GM18502 (cell line): ENCODE measurements around the gene APOL2.
A peak's percentile ranks its signal among the peaks of the same experiment; 100 is the strongest.
"Not testable (repeated sequence)": the region's sequence is repeated elsewhere in the genome, so short reads cannot be mapped to it uniquely, and the experiment has no call there.

Experiments
- ATAC-seq: cut with Tn5 transposase; IDR thresholded peaks from one replicate; pipeline ENCODE4 v1.9.1; 2021; ENCODE audit warnings: mild to moderate bottlenecking; ENCODE audit not compliant: unreplicated experiment, poor library complexity

The APOL2 gene

DNA sequence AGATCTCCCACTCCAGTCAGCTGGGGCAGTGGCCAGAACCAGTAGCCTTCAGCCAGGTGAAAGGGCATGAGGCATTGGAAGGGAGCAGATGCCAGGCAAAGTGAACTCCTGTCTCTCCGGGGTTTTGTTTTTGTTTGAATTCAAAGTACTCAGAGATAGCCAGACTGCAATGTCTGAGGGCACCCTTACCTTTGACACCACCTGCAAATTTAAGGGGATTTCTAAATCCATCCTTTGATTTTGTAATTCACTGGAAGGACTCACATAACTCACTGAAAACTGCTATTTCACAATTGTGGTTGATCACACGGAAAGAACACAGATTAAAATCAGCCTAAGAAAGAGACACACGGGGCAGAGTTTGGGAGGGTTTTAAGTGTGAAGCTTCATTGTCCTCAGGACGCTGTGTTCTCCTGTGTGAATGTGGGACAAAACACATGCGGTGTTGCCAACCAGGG, 23.9 kb upstream of the APOL2 start:
- not testable (repeated sequence) for ATAC-seq

DNA sequence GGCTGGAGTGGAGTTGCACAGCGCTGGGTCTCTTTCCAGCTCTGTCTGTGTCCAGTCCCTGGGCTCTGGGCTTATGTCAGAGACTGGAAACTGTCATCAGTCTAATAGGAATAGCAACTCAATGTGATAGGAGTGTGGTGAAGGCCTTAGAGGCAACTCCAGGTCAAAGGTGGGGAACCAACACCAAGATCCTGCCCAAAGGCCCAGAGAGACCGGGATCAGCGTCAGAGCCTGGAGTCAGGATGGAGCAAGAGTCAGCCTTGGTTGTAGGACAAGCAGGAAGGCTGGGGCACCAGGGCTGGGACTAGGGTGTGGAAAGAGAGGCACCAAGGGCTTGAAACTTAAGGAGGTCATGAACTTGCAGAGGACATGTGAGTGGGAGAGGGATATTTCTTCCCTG, 23.0 kb upstream of the APOL2 start:
- not testable (repeated sequence) for ATAC-seq

DNA sequence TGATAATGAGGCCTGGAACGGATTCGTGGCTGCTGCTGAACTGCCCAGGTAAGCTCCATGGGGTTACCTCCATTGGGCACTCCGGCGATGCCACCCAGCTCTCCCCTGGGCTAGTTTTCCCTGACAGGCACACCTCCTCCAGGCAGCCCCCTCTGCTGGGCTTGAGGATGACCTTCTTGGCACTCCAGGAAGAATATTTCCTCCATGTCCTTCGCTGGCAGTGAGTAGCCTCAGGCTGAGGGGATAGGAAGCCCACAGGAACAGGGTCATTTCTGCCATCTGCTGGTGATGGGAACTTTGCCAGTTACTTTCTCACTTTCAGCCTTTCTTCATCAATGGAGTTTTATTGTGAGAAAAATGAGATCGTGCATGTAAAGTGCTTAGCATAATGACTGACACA, 22.3 kb upstream of the APOL2 start:
- ATAC-seq, result not testable (repeated sequence)

DNA sequence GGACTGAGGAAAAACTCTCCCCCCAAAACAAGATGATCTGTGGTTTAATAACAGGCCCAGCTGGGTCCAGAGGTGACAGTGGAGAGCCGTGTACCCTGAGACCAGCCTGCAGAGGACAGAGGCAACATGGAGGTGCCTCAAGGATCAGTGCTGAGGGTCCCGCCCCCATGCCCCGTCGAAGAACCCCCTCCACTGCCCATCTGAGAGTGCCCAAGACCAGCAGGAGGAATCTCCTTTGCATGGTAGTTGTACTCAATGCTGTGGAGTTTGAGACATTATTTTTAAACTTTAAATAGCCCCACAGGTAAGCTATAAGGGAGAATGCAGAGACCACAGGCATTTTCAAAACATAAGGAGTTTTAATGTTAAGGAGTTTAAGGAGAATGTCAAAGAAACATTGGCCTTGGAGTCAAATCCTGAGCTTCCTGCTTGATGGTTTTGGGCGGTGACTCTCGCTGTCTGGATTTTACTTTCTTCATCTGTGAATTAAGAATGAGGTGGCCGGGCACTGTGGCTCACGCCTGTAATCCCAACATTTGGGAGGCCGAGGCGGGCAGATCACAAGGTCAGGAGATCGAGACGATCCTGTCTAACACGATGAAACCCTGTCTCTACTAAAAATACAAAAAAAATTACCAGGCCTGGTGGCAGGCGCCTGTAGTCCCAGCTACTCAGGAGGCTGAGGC, 20.4 kb upstream of the APOL2 start:
- no peak for ATAC-seq

DNA sequence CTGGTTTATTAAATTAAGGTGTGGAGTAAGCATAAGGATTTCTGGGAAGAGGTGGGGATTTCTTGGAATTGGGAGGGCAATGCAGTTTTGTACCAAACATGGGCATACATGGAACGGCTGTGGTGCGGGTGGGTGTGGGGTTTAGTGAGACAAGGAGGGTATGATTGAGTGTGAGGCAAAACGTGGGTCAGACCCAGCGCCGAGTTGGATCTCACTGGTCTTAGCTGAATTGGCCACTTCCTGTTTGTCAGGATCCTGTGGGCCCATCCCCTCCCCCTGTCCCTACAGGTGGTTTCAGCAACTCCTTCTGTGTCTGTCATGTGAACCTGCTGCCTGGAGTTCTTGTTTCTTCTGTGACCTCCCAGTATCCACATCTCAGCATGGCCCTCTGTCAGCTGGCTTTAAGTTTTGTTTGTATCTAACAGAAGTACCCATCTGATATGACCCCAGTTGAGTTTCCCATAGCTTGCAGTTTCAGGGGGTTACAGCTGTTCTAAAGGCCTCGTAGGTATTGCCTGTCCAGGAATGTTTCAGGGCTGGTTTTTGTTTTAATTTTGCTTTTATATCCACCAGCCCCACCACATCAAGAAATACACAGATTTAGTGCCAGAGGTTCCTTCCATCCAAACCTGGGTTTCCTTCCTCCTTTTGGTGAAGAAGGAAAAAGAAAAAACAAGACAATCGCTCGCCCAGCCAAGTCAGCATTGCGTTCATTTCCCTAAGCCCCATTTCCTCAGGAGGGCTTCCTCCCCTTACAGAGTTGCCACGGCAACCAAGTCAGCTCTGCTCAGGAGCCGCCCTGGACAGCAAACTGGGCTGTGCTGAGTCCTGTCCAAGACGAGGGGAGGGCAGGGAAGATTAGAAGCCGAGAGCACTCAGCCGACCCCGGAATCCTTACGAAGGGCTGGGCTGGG, 19.6 kb upstream of the APOL2 start:
- ATAC-seq, result no peak

DNA sequence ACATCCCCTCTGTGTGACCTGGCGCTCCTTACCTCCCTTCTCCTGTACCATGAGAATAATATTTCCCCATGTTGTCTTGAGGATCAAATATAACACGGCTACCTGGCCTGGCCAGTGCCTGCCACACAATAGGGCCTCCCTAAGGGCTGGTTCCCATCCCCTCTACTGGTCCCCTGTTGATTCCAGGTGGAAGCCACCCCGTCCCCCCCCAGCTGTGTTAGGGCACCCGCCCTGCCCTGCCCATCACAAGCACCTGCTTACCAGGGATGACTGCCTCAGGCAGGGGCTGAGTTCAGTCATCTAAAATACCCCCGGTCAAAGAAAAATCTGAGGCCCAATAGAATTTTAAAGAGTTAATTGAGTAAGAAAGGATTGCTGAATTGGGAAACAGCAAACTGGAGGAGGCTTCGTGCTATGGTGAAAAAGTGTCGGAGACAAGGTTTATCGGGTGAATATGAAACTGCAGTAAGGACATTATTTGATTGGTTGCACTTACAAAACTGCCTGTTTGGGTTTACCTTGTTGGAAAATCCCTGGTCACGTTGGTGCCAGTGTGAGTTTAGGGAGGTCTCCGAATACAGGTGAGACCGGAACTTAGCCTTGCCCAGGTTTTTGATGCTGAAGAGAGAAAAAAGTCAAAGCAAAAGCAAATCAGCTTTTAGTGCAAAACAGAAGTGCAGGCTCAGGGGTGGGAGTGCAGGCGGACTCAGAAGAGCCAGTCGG, 18.8 kb upstream of the APOL2 start:
- no peak for ATAC-seq

DNA sequence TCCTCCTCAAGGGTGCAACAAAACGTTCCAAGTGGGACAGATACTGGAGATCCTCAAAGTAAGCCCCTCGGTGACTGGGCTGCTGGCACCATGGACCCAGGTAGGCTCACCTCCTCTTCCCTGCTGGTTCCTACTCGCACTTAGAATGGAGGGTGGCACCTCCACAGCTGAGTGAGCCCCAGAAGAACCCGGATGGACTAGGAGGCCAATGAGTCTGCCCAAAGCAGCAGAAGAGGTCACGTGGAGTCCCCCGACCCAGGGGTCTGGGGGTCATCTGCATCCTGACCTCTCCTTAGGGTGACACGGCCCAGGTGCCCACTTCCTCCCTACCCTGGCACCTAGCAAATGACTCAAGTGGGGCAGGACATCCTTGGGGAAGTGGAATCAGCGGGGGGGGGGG, 18.0 kb upstream of the APOL2 start:
- no peak for ATAC-seq

DNA sequence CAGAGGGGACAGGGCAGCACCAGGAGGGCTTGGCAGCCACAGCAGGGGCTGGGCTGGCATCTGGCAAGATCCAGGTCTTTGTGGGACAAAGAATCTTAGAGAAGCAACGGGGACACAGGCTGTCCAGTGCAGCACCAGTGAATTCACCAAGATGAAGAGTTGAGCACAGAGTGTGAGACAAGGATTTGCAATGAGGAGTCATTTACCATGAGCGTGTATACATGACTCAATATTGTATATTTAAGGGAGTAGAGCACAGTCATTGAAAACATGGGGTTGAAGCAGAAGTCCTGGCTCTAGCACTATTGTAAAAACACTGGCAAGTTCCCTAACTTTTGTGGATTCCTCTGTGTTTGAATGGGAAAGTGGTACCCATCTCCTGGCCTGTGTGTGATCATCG, 17.2 kb upstream of the APOL2 start:
- no peak for ATAC-seq

DNA sequence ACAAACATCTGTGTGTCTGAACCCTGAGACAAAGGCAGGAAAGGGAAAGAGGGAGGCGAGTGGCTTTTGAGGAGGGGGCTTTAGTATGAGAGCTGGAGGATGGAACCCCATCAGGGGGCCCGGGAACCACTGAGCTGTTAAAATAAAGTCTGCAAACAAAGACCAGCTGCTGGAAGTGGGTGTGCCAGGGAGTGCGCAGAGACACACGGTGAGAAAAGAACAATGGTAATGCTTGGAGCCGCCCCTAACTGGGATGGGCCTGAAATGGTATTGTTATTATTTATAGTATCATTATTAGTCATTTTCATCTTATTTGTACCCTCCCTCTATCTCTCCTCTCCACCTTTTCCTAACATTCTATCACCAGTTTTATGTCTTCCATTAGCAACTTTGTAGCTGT, 16.2 kb upstream of the APOL2 start:
- ATAC-seq, result not testable (repeated sequence)

DNA sequence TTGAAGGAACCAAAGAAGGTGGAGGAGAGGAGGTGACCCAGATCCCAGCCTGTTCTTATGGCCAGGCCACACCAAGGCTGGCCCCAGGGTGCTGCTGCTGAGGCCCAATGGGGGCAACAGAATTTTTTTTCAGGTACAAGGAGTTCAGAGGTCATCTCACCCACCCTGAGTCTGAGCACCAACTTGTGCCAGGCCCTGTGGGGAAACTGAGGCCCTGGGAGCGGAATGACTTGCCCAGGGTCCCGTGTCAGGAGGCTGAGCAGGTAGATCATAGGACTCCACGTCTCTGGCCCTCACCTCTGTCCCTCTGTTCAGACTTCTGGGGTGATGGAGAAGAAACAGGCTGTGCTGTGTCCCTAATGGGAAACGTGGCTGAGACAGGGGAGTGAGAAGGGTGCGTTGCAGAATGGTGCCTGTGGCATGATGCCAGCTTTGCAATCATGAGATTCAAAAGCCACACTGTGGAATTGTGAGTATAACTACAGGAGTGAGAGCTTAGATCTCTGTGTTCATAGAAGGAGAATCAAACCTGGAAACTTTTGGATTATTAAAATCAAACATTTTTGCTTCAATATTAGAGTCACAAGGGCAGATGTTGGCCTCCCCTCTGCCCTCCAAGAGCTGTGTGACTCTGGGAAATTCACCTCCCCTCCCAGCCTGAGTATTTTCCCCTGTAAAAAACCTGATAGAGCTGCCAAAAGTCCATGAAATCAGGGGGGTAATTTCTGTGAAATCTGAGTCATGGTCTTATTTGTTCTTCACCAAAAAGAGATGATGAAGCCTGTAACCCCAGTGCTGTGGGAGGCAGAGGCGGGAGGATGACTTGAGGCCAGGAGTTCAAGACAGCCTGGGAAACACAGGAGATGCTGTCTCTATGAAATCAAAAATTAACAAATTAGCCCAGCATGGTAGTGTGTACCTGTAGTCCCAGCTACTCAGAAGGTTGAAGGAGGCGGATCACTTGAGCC, 14.5 kb upstream of the APOL2 start:
- ATAC-seq, result no peak

DNA sequence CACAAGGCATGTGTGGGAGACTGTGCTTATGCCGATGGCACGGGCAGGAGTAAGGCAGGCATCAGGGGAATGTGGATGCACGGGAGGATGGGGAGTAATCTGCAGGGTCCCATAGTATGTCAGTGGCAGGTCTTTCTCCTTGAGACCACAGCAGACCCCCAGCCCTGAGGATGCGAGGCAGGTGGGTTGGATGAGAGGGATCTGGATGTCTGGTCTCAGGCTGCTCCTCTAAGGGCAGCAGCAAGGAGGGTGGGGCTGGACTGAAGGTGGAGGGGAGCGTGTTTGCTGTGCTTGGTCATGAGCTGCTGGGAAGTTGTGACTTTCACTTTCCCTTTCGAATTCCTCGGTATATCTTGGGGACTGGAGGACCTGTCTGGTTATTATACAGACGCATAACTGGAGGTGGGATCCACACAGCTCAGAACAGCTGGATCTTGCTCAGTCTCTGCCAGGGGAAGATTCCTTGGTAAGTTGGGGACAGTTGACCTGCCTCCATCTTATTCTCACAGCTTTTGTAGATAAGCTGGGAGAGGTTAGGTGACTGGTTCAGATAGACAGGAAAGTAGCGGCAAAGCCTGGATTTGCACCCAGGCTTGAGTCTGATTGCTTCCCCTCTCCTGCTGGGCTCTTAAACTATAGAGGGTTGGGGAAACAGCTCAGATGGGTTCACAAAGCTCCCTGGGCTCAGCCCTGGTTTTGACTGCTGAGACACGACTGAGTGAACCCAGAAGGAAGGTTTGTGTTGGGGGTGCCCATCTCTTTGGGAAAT, 13.6 kb upstream of the APOL2 start, which contains the start of gene APOL1:
Gene APOL1, plus strand, starts transcription at position 380 of the 769 bp plus-strand sequence. CDS start 1,823 bp downstream, outside the sequence.
- peak; percentile 58 for ATAC-seq

DNA sequence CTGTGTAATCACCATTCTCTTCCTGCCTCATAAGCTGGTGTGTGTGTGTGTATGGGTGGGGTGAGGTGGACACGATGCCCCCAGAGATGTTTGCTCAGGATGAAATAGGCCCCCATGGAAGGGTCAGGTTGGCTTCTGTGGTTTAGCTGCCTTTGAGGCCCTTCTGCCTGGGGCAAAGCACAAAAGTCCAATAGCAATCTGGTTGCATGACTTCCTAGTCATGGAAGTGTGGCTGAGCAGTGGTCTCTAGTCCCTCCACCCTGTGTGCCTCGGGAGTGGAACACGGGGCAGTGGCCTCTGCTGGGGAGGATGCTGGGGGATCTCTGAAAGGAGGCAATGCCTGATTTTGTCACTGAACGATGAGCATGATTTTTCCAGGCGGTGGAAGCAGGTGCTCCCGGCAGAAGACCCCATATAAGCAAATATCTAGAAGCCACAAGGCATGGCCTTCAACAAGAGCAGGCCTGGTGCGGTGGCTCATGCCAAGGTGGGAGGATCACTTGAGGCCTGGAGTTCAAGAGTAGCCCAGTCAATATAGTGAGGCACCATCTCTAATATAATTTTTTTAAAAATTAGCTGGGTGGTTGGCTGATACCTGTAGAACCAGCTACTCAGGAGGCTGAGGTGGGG, 12.8 kb upstream of the APOL2 start:
- not testable (repeated sequence) for ATAC-seq

DNA sequence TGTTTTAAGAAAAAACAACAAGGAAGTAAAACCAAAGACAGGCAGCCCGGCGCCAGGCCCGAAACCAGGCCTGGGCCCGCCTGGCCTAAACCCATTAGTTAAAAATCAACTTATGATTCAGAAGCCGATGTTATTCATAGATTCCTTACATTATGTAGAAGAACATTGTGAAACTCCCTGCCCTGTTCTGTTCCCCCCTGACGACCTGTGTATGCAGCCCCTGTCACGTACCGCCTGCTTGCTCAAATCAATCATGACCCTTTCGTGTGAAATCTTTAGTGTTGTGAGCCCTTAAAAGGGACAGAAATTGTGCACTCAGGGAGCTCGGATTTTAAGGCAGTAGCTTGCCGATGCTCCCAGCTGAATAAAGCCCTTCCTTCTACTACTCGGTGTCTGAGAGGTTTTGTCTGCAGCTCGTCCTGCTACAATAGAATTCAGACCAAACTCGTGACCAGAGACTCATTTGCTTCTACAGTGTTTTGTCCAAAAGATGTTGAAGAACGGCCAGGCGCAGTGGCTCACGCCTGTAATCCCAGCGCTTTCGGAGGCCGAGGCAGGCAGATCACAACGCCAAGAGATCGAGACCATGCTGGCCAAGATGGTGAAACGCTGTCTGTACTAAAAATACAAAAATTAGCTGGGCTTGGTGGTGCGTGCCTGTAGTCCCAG, 11.1 kb upstream of the APOL2 start:
- ATAC-seq, result not testable (repeated sequence)

DNA sequence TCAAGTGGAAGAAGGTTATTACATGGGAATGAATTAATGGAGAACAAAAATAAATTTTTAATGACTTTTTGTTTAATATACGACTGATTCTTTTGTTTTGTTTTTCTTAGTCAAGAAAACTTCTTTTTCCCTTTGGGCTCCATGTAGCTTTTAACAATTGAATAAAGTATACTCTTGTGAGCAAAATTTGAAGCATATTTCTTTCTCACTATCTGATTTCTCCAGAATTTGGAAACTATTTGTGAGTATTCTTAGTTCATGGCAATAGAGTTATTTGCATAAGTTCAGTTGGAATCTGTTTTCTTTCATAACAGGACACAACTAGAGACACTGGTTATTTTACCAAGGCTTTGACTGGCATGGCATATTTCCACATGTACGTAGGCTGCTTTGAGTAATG, 9.8 kb upstream of the APOL2 start:
- no peak for ATAC-seq

DNA sequence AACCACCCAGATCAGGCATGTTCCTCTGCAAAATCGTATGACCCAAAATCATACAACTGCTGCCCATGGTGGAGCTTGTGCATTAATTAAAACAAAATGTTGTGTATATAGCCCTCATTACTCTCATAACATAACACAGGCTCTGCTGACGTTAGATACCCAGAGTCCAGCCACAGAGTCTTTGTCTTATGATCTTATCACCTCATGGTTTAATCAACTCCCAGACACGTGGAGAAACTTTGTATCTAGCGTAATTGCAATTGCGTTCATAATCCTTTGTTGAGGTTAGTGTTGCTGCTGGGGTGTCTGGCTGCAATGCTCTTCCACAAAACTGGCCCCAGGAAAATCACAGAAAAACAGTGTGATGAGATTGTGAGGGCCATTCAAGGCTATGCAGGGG, 8.6 kb upstream of the APOL2 start:
- ATAC-seq, result no peak

DNA sequence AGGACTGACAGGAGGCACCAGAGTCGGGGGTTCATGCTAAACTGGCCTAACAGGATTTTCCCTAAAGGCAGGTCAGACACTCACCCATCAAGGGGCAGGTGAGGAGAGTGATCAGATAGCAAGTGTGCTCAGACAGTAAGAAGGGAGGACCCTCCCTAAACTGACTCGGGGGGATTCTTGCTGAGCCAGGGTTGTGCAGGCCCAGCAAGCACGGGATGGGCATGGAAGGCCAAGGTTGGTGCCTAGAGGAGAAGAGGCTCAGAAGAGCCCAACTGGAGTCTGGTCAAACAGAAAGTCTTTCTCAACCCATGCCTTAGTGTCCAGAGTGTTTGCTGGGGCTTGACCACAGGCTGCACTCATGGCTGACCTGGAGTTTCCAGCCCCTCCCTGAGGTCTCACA, 7.4 kb upstream of the APOL2 start:
- no peak for ATAC-seq

DNA sequence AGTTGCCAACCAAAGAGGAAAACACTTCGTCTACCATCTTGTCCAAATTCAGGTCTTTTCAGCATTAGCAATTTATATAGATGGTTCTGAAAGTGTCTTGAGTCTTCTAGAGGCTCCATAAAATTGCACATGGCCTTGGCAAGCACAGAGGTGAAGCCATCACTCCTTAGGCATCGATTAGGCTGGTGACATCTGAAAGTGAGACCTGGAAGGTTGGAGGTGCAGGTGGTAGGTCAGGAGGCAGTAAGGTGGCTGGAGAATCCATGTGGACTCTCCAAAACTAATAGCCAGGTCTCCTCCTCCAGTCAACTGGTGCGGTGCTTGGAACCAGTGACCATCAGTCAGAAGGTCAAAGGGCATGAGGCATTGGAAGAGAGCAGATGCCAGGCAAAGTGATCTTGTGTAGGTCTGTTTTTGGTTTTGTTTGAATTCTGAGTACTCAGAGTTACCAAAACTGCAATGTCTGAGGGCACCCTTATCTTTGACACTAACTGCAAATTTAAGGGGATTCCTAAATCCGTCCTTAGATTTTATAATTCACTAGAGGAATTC, 6.6 kb upstream of the APOL2 start:
- no peak for ATAC-seq
